GM19395 (cell line): ENCODE results near the gene LHPP.

Experiments
- ATAC-seq: cut with Tn5 transposase; IDR thresholded peaks from one replicate; pipeline ENCODE4 v1.9.1; 2021; ENCODE audit warnings: mild to moderate bottlenecking, moderate library complexity; ENCODE audit not compliant: unreplicated experiment

The LHPP gene

GRCh38 chr10:124495725-124496124, 34.1 kb downstream of the LHPP start:
- ATAC-seq: no peak

GRCh38 chr10:124496150-124496549, 34.5 kb downstream of the LHPP start:
- ATAC-seq: no peak

GRCh38 chr10:124496620-124497019, 35.0 kb downstream of the LHPP start:
- no peak for ATAC-seq

GRCh38 chr10:124497196-124497881, 35.7 kb downstream of the LHPP start:
- ATAC-seq: no peak

- ATAC-seq: no peak
These were observed 36.4 kb downstream of the LHPP start for GRCh38 chr10:124498056-124498455.

GRCh38 chr10:124500757-124501156, 39.1 kb downstream of the LHPP start:
- ATAC-seq: no peak

GRCh38 chr10:124504711-124505110, 43.1 kb downstream of the LHPP start:
- no peak for ATAC-seq

GRCh38 chr10:124505279-124505678, 43.7 kb downstream of the LHPP start:
- no peak for ATAC-seq

GRCh38 chr10:124508070-124508667, 46.5 kb downstream of the LHPP start:
- no peak for ATAC-seq

GRCh38 chr10:124508907-124509454, 47.4 kb downstream of the LHPP start:
- ATAC-seq: no peak

- ATAC-seq: no peak
These were observed 48.4 kb downstream of the LHPP start for GRCh38 chr10:124509880-124510632.

GRCh38 chr10:124510759-124511158, 49.1 kb downstream of the LHPP start:
- ATAC-seq: no peak

- no peak for ATAC-seq
These were observed 49.8 kb downstream of the LHPP start for GRCh38 chr10:124511205-124512039.

GRCh38 chr10:124512040-124512428, 50.4 kb downstream of the LHPP start:
- no peak for ATAC-seq

GRCh38 chr10:124512600-124512999, 51.0 kb downstream of the LHPP start:
- ATAC-seq: no peak

GRCh38 chr10:124515244-124515970, 53.8 kb downstream of the LHPP start:
- no peak for ATAC-seq

GRCh38 chr10:124516181-124516580, 54.6 kb downstream of the LHPP start:
- no peak for ATAC-seq

- no peak for ATAC-seq
These were observed 55.2 kb downstream of the LHPP start for GRCh38 chr10:124516746-124517397.

- ATAC-seq: no peak
These were observed 55.8 kb downstream of the LHPP start for GRCh38 chr10:124517461-124517860.

GRCh38 chr10:124517931-124518330, 56.3 kb downstream of the LHPP start:
- no peak for ATAC-seq
